Mesendoderm (in vitro differentiated cells): Measurements from ENCODE around the gene EP300.

Source experiments
- DNase-seq: peaks from one replicate; pipeline ENCODE4 v3.0.0; 2013
- H2AK5ac ChIP-seq: 2 replicates; pipeline ENCODE4 v1.6.1; 2013; ENCODE audit warnings: low read length, inconsistent platforms
- H2BK120ac ChIP-seq: 2 replicates; pipeline ENCODE4 v1.6.1; 2013; ENCODE audit warnings: low read depth, mild to moderate bottlenecking, low read length, moderate library complexity, mixed read lengths
- H2BK15ac ChIP-seq: replicated peaks from 2 replicates; pipeline ENCODE4 v1.6.1; 2013; ENCODE audit warnings: low read depth, mild to moderate bottlenecking, moderate library complexity
- H2BK5ac ChIP-seq: 2 replicates; pipeline ENCODE4 v1.6.1; 2013; ENCODE audit warnings: low read length, inconsistent platforms
- H3K18ac ChIP-seq: 2 replicates; pipeline ENCODE4 v1.6.1; 2013; ENCODE audit warnings: mild to moderate bottlenecking, low read length, mixed read lengths
- H3K23ac ChIP-seq: one replicate; pipeline ENCODE4 v1.6.1; 2013; ENCODE audit warnings: low read length
- H3K27ac ChIP-seq: 2 replicates; pipeline ENCODE4 v1.5.1; 2013; ENCODE audit warnings: low read depth, mild to moderate bottlenecking, inconsistent platforms, low read length, moderate library complexity
- H3K27me3 ChIP-seq: 2 replicates; pipeline ENCODE4 v1.6.1; 2013; ENCODE audit warnings: low read length, control low read depth, mild to moderate bottlenecking, inconsistent platforms; ENCODE audit not compliant: insufficient read depth, poor library complexity
- H3K36me3 ChIP-seq: 2 replicates; pipeline ENCODE4 v1.6.1; 2013; ENCODE audit warnings: low read length, inconsistent platforms; ENCODE audit not compliant: control insufficient read depth, insufficient read depth
- H3K4ac ChIP-seq: one replicate; pipeline ENCODE4 v1.6.1; 2013; ENCODE audit warnings: low read depth, mild to moderate bottlenecking, low read length, moderate library complexity
- H3K4me1 ChIP-seq: 2 replicates; pipeline ENCODE4 v1.6.1; 2013; ENCODE audit warnings: low read depth, low read length, inconsistent platforms; ENCODE audit not compliant: control insufficient read depth
- H3K4me2 ChIP-seq: 2 replicates; pipeline ENCODE4 v1.6.1; 2013; ENCODE audit warnings: low read length
- H3K4me3 ChIP-seq: 2 replicates; pipeline ENCODE4 v1.5.1; 2013; ENCODE audit warnings: mild to moderate bottlenecking, low read length
- H3K56ac ChIP-seq: one replicate; pipeline ENCODE4 v1.6.1; 2013; ENCODE audit warnings: low read length
- H3K79me1 ChIP-seq: 2 replicates; pipeline ENCODE4 v1.6.1; 2013; ENCODE audit warnings: low read length, inconsistent platforms
- H3K79me2 ChIP-seq: 2 replicates; pipeline ENCODE4 v1.6.1; 2013; ENCODE audit warnings: mild to moderate bottlenecking, low read length; ENCODE audit not compliant: control insufficient read depth, insufficient read depth
- H3K9ac ChIP-seq: 2 replicates; pipeline ENCODE4 v1.6.1; 2013; ENCODE audit warnings: low read length, inconsistent platforms
- H4K5ac ChIP-seq: one replicate; pipeline ENCODE4 v1.6.1; 2013; ENCODE audit warnings: low read length
- H4K8ac ChIP-seq: one replicate; pipeline ENCODE4 v1.6.1; 2013; ENCODE audit warnings: low read depth, mild to moderate bottlenecking, control low read depth, low read length, moderate library complexity
- WGBS: extraction: QIAGEN DNeasy Blood & Tissue Kit; methylation state at CpG from one replicate; pipeline ENCODE4 v1.1.7; 2013; ENCODE audit warnings: low lambda C conversion rate, missing lambda C conversion rate; ENCODE audit not compliant: insufficient coverage; ENCODE audit errors: extremely low coverage; 5-methylcytosine and 5-hydroxymethylcytosine counted together

Gene EP300

GRCh38 chr22:41191467-41191866, 99.1 kb downstream of the EP300 start:
- DNase-seq: no peak
- no peak overlapping the region for H4K8ac ChIP-seq
- no CpG with 5 or more reads among the region's 2 CpGs for WGBS
- peaks cover under 1% of the 10 kb centered on the region for H3K27me3 ChIP-seq
- no peaks in the 10 kb centered on the region for H3K4me1 ChIP-seq
- no peaks in the 10 kb centered on the region for H3K79me2 ChIP-seq
- H4K5ac ChIP-seq: no peak overlapping the region
- H3K4ac ChIP-seq: no peak overlapping the region
- H3K9ac ChIP-seq: no peak overlapping the region
- no peak overlapping the region for H2AK5ac ChIP-seq
- no peak overlapping the region for H2BK5ac ChIP-seq
- H3K4me3 ChIP-seq: no peak overlapping the region
- no peak overlapping the region for H3K27ac ChIP-seq
- no peaks in the 10 kb centered on the region for H3K36me3 ChIP-seq
- no peak overlapping the region for H2BK15ac ChIP-seq
- H3K56ac ChIP-seq: no peak overlapping the region
- no peak overlapping the region for H3K23ac ChIP-seq
- no peak overlapping the region for H3K18ac ChIP-seq
- no peak overlapping the region for H2BK120ac ChIP-seq
- no peak overlapping the region for H3K4me2 ChIP-seq
- no peaks in the 10 kb centered on the region for H3K79me1 ChIP-seq

- H3K4me3 ChIP-seq: no peak overlapping the region
- no peak for DNase-seq
- no peaks in the 10 kb centered on the region for H3K4me1 ChIP-seq
- peak overlapping the region; percentile 80 for H3K23ac ChIP-seq
- no peaks in the 10 kb centered on the region for H3K79me1 ChIP-seq
- no CpG with 5 or more reads among the region's 6 CpGs for WGBS
- no peaks in the 10 kb centered on the region for H3K36me3 ChIP-seq
- H3K18ac ChIP-seq: no peak overlapping the region
- peaks cover 2% of the 10 kb centered on the region for H3K27me3 ChIP-seq
- no peak overlapping the region for H3K4ac ChIP-seq
- no peak overlapping the region for H3K9ac ChIP-seq
- H2BK5ac ChIP-seq: no peak overlapping the region
- no peaks in the 10 kb centered on the region for H3K79me2 ChIP-seq
- H2BK120ac ChIP-seq: no peak overlapping the region
- H2BK15ac ChIP-seq: no peak overlapping the region
- H2AK5ac ChIP-seq: no peak overlapping the region
- H4K5ac ChIP-seq: no peak overlapping the region
- no peak overlapping the region for H3K56ac ChIP-seq
- no peak overlapping the region for H3K27ac ChIP-seq
- no peak overlapping the region for H3K4me2 ChIP-seq
- no peak overlapping the region for H4K8ac ChIP-seq
Observed at GRCh38 chr22:41193829-41194228, 101.4 kb downstream of the EP300 start.

DNA sequence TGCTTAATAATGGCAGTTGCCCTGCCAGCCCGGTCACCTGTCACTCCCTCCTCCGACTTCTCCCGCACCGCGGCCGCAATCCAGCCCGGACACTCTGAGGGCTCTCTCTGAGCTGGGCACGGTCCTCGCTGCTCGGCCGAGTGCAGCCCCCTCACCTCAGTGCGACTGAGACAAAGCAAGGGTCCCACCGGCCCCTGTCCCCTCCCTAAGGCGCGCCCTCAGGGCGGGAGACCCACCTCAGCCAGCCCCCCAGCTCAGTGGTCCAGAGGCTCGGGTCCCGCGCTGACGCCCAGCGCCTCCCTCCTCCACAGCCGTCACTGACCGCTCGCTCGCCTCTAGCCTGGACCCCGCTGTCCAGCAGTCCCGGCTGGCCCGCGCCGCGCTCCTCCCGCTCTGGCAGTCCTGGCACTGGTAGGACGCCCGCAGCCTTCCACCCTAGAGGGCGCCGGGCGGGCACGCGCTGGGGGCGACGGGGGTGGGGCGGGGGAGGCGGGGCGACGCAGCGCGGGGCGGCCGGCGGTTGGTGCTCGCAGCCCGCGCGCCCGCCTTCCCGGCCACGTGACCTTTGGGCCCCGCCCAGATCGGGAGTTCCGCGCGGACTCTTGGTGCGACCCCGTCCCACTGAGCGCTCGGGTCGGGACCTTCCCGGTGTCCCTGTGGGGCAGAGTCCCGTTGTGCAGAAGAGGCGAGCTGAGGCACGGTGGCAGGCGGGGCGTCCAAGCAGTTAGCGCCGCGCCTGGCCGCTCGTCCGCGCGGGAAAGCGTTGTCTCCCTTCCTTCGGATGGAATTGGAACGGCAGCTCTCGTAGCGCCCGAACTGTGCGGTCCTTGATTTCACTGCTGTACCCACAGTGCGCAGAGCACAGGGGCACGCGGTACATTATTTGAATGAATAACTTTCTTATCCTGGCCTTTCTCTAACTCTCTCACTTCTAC, 104.9 kb downstream of the EP300 start:
- Histone ChIP-seq H2BK120ac (no peak overlapping the region), H2BK5ac (no peak overlapping the region), H3K56ac (peak overlapping the region; percentile 88), H3K36me3 (no peaks in the 10 kb centered on the region), H3K23ac (no peak overlapping the region), H3K4me3 (peak overlapping the region; percentile 44), H4K5ac (no peak overlapping the region), H3K4me1 (no peaks in the 10 kb centered on the region), H3K27me3 (peaks cover 2% of the 10 kb centered on the region), H3K4me2 (peak overlapping the region; percentile 96), H3K79me2 (no peaks in the 10 kb centered on the region), H2BK15ac (no peak overlapping the region), H3K27ac (no peak overlapping the region), H2AK5ac (no peak overlapping the region), H4K8ac (no peak overlapping the region), H3K79me1 (no peaks in the 10 kb centered on the region), H3K4ac (no peak overlapping the region), H3K18ac (no peak overlapping the region), H3K9ac (peak overlapping the region; percentile 64)
- WGBS: no CpG with 5 or more reads among the region's 91 CpGs
- peak; percentile 80 for DNase-seq

DNA sequence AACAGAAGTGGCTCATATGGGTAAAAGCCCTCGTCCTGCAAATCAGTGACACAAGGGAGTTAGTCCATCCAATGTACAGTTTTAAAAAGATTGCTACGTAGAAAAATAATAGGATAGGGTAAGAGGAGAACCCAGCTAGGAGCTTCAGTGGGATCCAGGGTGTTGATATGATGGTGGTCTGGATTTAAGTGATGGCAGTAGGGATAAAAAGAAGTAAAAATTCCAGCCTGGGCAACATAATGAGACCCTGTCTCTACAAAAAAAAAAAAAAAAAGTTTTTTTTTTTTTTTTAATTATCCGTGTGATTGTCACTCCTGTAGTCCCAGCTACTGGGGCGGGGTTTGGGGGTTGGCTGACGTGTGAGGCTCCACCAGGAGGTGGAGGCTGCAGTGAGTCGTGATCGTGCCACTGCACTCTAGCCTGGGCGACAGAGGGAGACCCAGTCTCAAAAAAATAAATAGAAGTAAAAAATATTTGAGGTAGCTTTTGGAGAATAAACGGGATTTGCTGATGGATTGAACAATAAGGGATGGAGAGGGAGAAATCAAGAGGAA, 105.7 kb downstream of the EP300 start:
- H4K8ac ChIP-seq: no peak overlapping the region
- H3K56ac ChIP-seq: peak overlapping the region; percentile 88
- peak overlapping the region; percentile 44 for H3K4me3 ChIP-seq
- no peak overlapping the region for H3K18ac ChIP-seq
- H2BK120ac ChIP-seq: no peak overlapping the region
- no peaks in the 10 kb centered on the region for H3K4me1 ChIP-seq
- DNase-seq: peak; percentile 61
- no peak overlapping the region for H2BK15ac ChIP-seq
- no CpG with 5 or more reads among the region's 9 CpGs for WGBS
- H3K4me2 ChIP-seq: peak overlapping the region; percentile 89
- no peak overlapping the region for H2AK5ac ChIP-seq
- no peaks in the 10 kb centered on the region for H3K79me1 ChIP-seq
- no peak overlapping the region for H3K27ac ChIP-seq
- H3K27me3 ChIP-seq: peaks cover 2% of the 10 kb centered on the region
- no peaks in the 10 kb centered on the region for H3K79me2 ChIP-seq
- H4K5ac ChIP-seq: no peak overlapping the region
- no peak overlapping the region for H3K23ac ChIP-seq
- H2BK5ac ChIP-seq: no peak overlapping the region
- H3K36me3 ChIP-seq: no peaks in the 10 kb centered on the region
- H3K4ac ChIP-seq: no peak overlapping the region
- H3K9ac ChIP-seq: no peak overlapping the region

DNA sequence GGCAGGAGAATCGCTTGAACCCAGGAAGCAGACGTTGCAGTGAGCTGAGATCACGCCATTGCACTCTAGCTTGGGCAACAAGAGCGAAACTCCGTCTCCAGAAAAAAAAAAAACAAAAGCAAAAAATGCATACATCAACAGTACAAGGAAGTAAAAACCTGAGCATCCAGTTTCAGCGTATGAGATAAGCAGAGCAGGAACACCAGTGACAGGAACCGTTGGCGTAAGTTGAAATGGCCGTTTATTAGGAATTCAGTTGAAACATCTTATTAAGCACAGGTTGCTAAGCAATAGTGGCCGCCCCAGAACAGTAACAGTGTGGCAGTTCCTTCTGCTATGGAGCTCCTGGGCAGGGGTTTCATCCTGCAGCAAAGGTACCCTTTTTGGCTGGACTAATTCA, 108.7 kb downstream of the EP300 start:
- H3K56ac ChIP-seq: no peak overlapping the region
- H3K4ac ChIP-seq: no peak overlapping the region
- no peak overlapping the region for H2BK5ac ChIP-seq
- H3K79me1 ChIP-seq: peaks cover 2% of the 10 kb centered on the region
- H2BK120ac ChIP-seq: no peak overlapping the region
- no peak overlapping the region for H4K8ac ChIP-seq
- peaks cover 3% of the 10 kb centered on the region for H3K79me2 ChIP-seq
- H3K27ac ChIP-seq: no peak overlapping the region
- no peaks in the 10 kb centered on the region for H3K4me1 ChIP-seq
- no peak for DNase-seq
- no peak overlapping the region for H3K4me3 ChIP-seq
- peaks cover 2% of the 10 kb centered on the region for H3K27me3 ChIP-seq
- H2AK5ac ChIP-seq: no peak overlapping the region
- H3K9ac ChIP-seq: no peak overlapping the region
- H3K18ac ChIP-seq: no peak overlapping the region
- no peak overlapping the region for H2BK15ac ChIP-seq
- H3K4me2 ChIP-seq: no peak overlapping the region
- H3K23ac ChIP-seq: no peak overlapping the region
- no CpG with 5 or more reads among the region's 10 CpGs for WGBS
- H3K36me3 ChIP-seq: no peaks in the 10 kb centered on the region
- no peak overlapping the region for H4K5ac ChIP-seq
